Activated T-helper 2 cell treated with anti-CD3 and anti-CD28 coated beads, Interferon-gamma antibody, Interleukin-2, Interleukin-4, amounts not matched to agents 10 μg/mL and 5 μg/mL and 100 μg/mL, durations not matched to agents 14 hours and 24 hours and 36 hours (primary cell): Measurements from ENCODE around the gene SYMPK. TPM values are rescaled to one million over a fixed set of nuclear protein-coding genes. Genes with fewer than 3 reads are reported as not detected.

Experiments
- DNase-seq: peaks from one replicate; pipeline ENCODE4 v3.0.0; 2021; ENCODE audit warnings: low spot score
- H3K27ac Mint-ChIP-seq: one replicate; pipeline ENCODE4 v1.8.0; 2021; ENCODE audit warnings: mixed read lengths
- H3K27me3 Mint-ChIP-seq: one replicate; pipeline ENCODE4 v1.8.0; 2021; ENCODE audit warnings: low read depth, mixed read lengths
- H3K36me3 Mint-ChIP-seq: one replicate; pipeline ENCODE4 v1.8.0; 2021; ENCODE audit warnings: low read depth, mixed read lengths
- H3K4me1 Mint-ChIP-seq: one replicate; pipeline ENCODE4 v1.8.0; 2021; ENCODE audit warnings: low read depth, mixed read lengths
- H3K4me3 Mint-ChIP-seq: one replicate; pipeline ENCODE4 v1.8.0; 2021; ENCODE audit warnings: low read depth, mild to moderate bottlenecking, moderate library complexity, mixed read lengths
- H3K9me3 Mint-ChIP-seq: one replicate; pipeline ENCODE4 v1.8.0; 2021; ENCODE audit warnings: mixed read lengths
- intact Hi-C: fragments of 100-400 bp; cut with micrococcal nuclease; formaldehyde crosslinking; loops from one replicate; pipeline ENCODE4 v1.15.1; 2023
- total RNA-seq: library from RNA; stranded (reverse); gene quantifications from 2 replicates; pipeline ENCODE4 v1.2.3, GENCODE V29; 2022

The SYMPK gene
- total RNA-seq, result 121 and 131 TPM in 2 replicates

DNA sequence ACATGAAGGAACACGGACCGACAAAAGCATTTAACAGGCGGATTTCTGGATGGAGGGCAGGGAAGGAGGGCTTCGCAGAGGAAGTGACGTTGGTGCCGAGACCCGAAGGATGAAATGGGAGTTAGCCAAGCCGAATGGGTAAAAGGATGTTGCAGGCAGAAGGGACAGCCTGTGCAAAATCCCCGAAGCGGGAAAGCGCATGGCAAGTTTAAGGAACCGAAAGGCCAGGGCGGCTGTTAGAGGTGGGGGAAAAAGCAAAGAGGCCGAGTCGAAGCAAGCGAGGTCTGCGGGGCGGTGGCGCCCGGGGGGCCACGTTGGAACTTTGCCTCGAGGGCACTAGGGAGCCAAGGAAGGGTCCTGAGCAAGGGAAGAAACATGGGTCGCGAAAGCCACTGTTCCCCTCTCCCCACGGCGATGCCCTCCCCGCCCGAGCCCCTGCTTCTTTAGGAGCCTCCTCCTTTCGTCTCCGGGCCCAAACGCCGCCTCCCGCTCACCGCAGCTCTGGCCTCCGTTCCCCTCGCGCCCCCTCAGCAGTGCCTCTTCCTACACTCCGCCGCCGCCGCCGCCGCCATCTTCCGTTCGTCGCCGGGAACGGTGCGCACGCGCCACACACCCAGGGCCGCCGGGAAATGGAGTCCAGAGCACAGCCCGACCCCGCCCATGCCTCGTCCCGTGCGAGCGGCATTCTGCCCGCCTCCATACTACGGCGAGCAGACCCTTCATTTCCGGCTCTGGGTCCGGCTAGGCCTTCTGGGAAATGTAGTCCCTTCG is at the start of gene SYMPK:
Gene SYMPK (minus strand): TSS at position 584 of the 771 bp plus-strand sequence. CDS start 8,652 bp downstream, outside the sequence.
- Mint-ChIP-seq H3K9me3 (no peaks in the 10 kb centered on the region), H3K36me3 (peaks cover 26% of the 10 kb centered on the region), H3K27ac (peak within 1 kb of the TSS; percentile 98), H3K4me1 (peaks cover 23% of the 10 kb centered on the region), H3K27me3 (peaks cover 28% of the 10 kb centered on the region), H3K4me3 (peak within 1 kb of the TSS; percentile 90)
- DNase-seq, result peak; percentile 99
- intact Hi-C loops, result loop anchor here (1.0 to 5.0 kb wide), 5 partner anchors 24 to 170 kb away; partner anchors contain the start of genes FBXO46, IRF2BP1, MEIOSIN and MYPOP

DNA sequence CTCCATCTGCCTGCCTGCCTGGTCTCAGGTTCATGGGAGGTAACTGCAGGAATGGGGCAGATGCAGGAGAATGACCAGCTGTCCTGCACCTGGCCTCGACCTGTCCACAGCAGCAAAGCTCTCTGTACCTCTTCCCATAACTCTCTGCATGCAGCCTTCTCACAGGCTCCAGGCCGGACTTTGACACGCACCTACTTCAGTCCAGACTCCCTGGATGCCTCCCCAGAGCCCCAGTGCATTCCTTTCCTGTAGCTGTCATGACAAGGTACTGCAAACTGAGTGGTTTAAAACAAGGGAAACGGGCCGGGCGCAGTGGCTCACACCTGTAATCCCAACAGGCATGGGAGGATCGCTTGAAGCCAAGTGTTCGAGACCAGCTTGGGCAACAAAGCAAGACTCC is 48.3 kb upstream of the SYMPK start:
- no peak overlapping the region for H3K4me3 Mint-ChIP-seq
- peaks cover 13% of the 10 kb centered on the region for H3K27me3 Mint-ChIP-seq
- H3K36me3 Mint-ChIP-seq, result no peaks in the 10 kb centered on the region
- H3K9me3 Mint-ChIP-seq, result no peaks in the 10 kb centered on the region
- intact Hi-C loops, result no loop called here
- H3K4me1 Mint-ChIP-seq, result peaks cover 6% of the 10 kb centered on the region
- no peak for DNase-seq
- H3K27ac Mint-ChIP-seq, result no peak overlapping the region

DNA sequence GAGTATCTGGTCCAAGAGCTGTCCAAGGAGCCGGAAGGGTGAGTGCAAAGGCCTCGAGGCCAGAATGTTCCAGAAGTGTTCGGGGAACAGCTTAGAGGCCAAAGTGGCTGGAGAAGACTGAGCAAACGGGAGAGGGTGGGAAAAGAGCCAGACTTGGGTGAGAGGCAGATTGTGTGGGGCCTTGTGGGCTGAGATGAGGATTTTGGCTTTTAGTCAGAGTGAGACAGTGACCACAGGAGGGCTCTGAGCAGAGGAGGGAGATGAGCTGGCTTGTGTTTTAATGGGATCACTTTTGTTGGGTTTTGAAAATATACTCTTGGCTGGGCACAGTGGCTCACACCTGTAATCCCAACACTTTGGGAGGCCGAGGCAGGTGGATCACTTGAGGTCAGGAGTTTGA is 46.0 kb upstream of the SYMPK start:
- no peak for DNase-seq
- H3K27ac Mint-ChIP-seq, result no peak overlapping the region
- intact Hi-C loops, result no loop called here
- peaks cover 13% of the 10 kb centered on the region for H3K27me3 Mint-ChIP-seq
- no peaks in the 10 kb centered on the region for H3K36me3 Mint-ChIP-seq
- H3K4me3 Mint-ChIP-seq, result no peak overlapping the region
- peaks cover 5% of the 10 kb centered on the region for H3K4me1 Mint-ChIP-seq
- H3K9me3 Mint-ChIP-seq, result no peaks in the 10 kb centered on the region

DNA sequence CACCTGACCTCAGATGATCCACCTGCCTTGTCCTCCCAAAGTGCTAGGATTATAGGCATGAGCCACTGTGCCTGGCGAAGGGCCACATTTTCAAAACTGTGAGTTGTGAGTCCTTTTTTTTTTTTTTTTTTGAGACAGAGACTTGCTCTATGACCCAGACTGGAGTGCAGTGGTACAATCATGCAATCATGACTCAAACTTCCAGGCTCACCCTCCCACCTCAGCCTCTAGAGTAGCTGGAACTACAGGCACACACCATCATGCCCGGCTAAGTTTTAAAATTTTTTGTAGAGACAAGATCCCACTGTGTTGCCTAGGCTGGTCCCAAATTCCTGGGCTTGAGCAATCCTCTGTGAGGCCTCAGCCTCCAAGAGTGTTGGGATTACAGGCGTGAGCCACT is 43.3 kb upstream of the SYMPK start:
- Mint-ChIP-seq H3K4me3 (no peak overlapping the region), H3K27me3 (peaks cover 6% of the 10 kb centered on the region), H3K27ac (no peak overlapping the region), H3K4me1 (peaks cover 7% of the 10 kb centered on the region), H3K36me3 (no peaks in the 10 kb centered on the region), H3K9me3 (no peaks in the 10 kb centered on the region)
- DNase-seq, result no peak
- intact Hi-C loops, result no loop called here

DNA sequence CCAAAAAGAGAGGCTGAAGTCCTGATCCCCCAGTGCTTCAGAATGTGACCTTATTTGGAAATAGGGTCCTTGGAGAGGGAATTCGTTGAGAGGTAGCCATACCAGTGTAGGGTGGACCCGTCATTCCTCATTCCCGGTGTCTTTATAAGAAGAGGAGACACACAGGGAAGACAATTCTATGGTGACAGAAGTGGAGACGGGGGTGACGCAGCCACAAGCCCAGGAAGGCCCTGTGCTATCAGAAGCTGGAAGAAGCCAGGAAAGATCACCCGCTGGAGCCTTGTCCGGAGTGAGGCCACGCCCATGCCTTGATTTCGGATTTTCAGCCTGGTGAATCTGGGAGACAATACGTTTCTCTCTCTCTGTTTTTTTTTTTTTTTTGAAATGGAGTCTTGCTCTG is 42.1 kb upstream of the SYMPK start:
- Mint-ChIP-seq H3K4me1 (peaks cover 13% of the 10 kb centered on the region), H3K27ac (no peak overlapping the region), H3K4me3 (no peak overlapping the region), H3K27me3 (peaks cover 3% of the 10 kb centered on the region), H3K9me3 (no peaks in the 10 kb centered on the region), H3K36me3 (peaks cover 10% of the 10 kb centered on the region)
- no peak for DNase-seq
- intact Hi-C loops, result no loop called here

DNA sequence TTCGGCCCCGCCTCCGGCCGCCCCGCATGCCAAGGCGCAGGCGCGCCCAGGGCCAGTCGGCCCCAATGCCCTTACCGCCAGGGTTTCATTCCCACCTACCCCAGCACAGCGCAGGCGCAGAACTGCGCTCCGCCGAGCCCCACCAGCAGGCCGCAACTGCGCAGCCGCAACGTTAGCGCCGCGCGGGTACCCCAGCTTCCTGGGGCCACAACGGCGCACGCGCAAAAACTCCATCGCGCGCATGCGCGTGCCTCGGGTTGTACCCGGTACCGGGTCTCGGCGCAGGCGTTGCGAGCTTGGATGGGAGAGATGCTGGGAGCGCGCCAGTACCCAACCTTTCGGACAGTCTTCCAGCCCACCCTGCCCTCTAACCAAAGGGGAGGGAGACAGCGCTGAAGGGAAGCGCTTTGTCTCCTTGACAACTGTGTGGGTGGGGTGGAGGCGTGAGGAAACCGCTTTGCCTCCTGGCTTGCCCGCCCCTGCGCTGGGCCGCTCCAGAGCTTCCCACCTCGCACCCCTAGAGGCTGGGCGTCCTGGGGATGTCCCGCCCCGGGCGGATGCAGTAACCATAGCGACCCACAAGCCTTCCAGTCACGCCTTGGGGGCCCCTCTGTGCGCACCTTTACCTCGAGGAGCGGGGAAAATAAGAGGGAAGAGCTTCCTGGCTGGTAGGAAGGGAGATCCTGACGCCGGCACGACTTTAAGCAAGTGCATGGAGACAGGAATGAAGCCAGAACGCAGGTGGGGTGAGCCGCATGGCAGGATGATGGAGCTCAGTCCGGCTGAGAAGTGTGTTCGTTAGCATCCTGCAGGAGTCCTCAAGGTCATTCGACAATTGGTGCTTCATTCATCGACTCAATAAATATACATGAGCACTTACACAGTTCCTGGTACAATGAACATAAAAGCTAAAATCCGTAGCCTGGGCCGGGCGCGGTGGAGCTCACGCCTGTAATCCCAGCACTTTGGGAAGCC is 40.0 kb upstream of the SYMPK start:
- Mint-ChIP-seq H3K9me3 (no peaks in the 10 kb centered on the region), H3K27ac (peak overlapping the region; percentile 69), H3K36me3 (peaks cover 24% of the 10 kb centered on the region), H3K4me1 (peaks cover 8% of the 10 kb centered on the region), H3K27me3 (no peaks in the 10 kb centered on the region), H3K4me3 (peak overlapping the region; percentile 93)
- peak; percentile 100 for DNase-seq
- intact Hi-C loops, result loop anchor here (1.0 to 5.0 kb wide), 4 partner anchors 14 to 94 kb away; partner anchors contain the start of genes CCDC61, IRF2BP1 and SYMPK

DNA sequence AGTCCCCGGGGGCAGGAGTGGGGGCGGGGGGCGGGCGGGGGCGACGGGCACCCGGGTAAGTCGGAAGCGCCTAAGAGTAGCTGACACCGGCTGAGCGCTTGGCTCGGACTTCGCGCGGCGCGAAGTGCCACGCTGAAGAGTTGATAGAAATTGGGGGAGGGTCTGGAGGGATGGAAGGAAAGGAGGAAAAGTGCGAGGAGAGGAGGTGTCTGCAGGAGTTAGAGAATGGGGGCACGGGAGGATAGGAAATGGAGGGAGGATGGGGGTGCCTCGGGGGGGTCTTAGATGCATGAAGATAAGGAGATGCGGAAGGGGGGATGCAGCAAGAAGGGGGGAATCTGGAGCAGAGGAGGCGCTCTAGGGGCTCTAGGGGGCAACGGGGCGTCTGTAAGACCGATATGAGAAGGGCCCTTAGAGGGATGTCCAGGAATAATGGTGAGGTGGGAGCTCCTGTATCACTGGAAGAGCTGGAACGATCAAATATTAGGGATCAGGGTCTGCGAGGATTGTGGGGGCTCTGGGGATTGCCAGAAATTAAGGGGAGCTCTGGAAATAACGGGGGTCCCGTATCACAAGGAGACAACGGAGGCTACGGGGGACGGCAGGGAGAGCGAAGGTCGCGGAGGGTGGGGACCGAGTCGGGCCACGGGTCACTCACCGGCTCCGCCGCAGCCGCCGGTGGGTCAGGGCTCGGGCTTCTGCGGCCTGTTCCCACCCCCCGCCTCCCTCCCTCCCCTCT is 39.1 kb upstream of the SYMPK start, which contains the start of gene MYPOP:
Gene MYPOP (minus strand): TSS at position 702 of the 739 bp plus-strand sequence. CDS start 840 bp downstream, outside the sequence.
- H3K27ac Mint-ChIP-seq, result peak within 1 kb of the TSS; percentile 79
- peak within 1 kb of the TSS; percentile 93 for H3K4me3 Mint-ChIP-seq
- no peak for DNase-seq
- H3K4me1 Mint-ChIP-seq, result peaks cover 8% of the 10 kb centered on the region
- peaks cover 24% of the 10 kb centered on the region for H3K36me3 Mint-ChIP-seq
- no peaks in the 10 kb centered on the region for H3K9me3 Mint-ChIP-seq
- intact Hi-C loops, result loop anchor here (1.0 to 5.0 kb wide), 4 partner anchors 15 to 95 kb away; partner anchors contain the start of genes CCDC61, IRF2BP1 and SYMPK
- H3K27me3 Mint-ChIP-seq, result no peaks in the 10 kb centered on the region

DNA sequence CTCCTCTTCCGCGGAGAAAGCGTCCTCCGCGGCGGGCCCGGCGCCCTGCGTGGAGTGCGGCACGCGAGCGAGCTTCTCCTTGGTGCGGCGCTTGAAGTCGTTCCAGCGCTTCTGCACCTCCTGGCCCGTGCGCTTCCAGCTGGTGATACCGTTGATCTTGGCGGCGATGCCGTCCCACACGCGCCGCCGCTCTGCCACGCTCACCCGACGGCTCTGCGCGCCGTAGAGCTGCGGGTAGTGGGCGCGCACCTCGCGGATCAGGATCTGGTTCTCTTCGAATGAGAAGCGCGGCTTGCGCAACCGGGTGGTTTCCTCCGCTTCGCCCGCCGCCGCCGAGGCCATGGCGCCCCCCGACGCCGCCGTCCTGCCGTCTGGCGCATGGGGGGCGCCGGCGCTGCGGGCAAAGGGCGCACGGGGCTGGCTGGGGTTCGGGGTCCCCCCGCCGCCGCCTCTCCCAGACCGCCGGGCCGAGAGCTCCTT is 38.5 kb upstream of the SYMPK start:
- H3K4me3 Mint-ChIP-seq, result no peak overlapping the region
- H3K36me3 Mint-ChIP-seq, result peaks cover 24% of the 10 kb centered on the region
- H3K27me3 Mint-ChIP-seq, result no peaks in the 10 kb centered on the region
- H3K9me3 Mint-ChIP-seq, result no peaks in the 10 kb centered on the region
- DNase-seq, result no peak
- intact Hi-C loops, result loop anchor here (5.0 kb wide), 1 partner anchor 96 kb away; the partner anchor contains the start of gene CCDC61
- no peak overlapping the region for H3K27ac Mint-ChIP-seq
- peaks cover 8% of the 10 kb centered on the region for H3K4me1 Mint-ChIP-seq

DNA sequence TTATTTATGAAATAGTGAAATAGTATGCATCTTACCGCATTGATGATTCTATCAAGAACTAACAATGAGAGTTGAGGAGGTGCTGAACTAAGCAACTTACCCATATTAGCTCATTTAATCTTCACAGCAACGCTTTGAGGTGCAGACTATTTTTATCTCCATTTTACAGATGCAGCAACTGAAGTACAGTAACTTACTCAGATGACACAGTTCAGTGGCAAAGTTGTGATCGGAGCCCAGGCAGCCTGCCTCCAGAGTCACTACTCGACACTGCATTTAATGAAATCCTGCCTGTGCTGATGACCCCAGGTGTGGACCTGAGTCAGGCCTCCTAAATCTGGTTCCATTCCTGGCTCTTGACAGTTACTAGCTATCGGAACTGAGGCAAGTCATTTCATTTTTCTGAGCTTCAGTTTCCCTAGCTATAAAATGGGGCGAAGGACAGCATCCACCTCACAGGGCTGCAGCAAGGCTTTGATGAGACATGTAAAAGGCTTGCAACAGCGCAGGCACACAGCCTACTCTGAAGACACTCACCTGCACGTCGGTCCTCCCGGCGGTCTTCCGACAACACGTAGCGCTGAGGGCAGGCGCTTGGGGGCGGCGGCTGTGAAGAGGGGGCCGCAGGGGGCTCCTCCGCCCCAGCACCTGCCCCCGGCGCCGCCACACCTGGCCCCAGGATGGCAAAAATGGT is 37.9 kb upstream of the SYMPK start:
- peak overlapping the region; percentile 45 for H3K4me3 Mint-ChIP-seq

DNA sequence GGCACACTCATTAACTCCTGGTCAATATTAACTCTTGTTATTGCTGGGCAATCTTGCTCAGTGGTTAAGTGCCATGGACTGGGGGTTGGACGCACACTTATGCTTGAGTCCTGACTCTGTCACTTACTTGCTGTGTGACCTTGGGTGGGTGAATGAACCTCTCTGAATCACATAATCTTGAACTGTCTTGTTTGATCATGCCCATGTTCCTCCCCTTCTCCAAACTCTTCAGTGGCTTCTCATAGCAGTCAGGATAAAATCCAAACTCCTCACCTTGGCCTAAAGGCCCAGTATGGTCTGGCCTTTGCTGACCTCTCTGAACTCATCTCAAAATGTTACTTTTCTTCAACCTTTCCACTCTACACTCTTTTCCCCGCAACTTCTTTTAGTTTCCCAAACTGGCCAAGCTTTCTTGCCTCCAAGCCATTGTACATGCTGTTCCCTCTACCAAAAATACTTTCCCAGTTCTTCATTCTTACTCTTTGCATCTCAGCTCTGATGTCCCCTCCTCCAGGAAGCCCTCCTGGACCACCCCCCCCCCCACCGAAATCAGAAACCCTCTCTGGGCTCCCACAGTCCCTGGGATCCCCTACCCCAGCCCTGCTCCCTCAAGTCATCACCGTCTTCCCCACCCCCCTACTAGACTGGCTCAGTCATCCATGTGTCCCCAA is 37.1 kb upstream of the SYMPK start:
- intact Hi-C loops, result loop anchor here (5.0 kb wide), 1 partner anchor 97 kb away; the partner anchor contains the start of gene CCDC61
- Mint-ChIP-seq H3K27me3 (no peaks in the 10 kb centered on the region), H3K27ac (no peak overlapping the region), H3K4me3 (peak overlapping the region; percentile 5), H3K9me3 (no peaks in the 10 kb centered on the region), H3K36me3 (peaks cover 29% of the 10 kb centered on the region), H3K4me1 (peaks cover 8% of the 10 kb centered on the region)
- no peak for DNase-seq

More for the DNA sequence above, 37.9 kb upstream of the SYMPK start:
- intact Hi-C loops, result loop anchor here (5.0 kb wide), 1 partner anchor 96 kb away; the partner anchor contains the start of gene CCDC61
- DNase-seq, result no peak
- Mint-ChIP-seq H3K27me3 (no peaks in the 10 kb centered on the region), H3K36me3 (peaks cover 24% of the 10 kb centered on the region), H3K27ac (no peak overlapping the region), H3K4me1 (peaks cover 8% of the 10 kb centered on the region), H3K9me3 (no peaks in the 10 kb centered on the region)

DNA sequence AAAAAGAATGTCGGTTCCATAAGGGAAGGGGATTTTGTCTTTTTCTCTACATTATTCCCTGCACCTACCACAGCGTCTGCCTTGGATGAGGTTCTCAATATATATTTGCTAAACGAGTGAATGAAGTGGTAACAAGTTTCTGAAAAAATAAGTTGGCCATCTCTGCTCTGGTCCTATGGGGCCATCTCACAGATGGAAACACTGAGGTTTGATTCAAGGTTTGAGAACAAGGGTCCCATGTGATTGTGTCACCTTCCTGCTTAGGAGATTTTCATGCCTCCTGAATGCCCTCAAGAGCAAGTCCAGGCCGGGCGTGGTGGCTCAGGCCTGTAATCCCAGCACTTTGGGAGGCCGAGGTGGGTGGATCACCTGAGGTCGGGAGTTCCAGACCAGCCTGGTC is 36.3 kb upstream of the SYMPK start:
- Mint-ChIP-seq H3K27ac (no peak overlapping the region), H3K4me3 (no peak overlapping the region), H3K9me3 (no peaks in the 10 kb centered on the region), H3K27me3 (no peaks in the 10 kb centered on the region), H3K36me3 (peaks cover 31% of the 10 kb centered on the region), H3K4me1 (peaks cover 8% of the 10 kb centered on the region)
- DNase-seq, result no peak
- intact Hi-C loops, result no loop called here
